GM18511 (cell line): ENCODE data around the gene ADAM15.

Experiments
- ATAC-seq: cut with Tn5 transposase; IDR thresholded peaks from one replicate; pipeline ENCODE4 v1.9.1; 2021; ENCODE audit warnings: mild to moderate bottlenecking, moderate library complexity; ENCODE audit not compliant: unreplicated experiment

Gene ADAM15

DNA sequence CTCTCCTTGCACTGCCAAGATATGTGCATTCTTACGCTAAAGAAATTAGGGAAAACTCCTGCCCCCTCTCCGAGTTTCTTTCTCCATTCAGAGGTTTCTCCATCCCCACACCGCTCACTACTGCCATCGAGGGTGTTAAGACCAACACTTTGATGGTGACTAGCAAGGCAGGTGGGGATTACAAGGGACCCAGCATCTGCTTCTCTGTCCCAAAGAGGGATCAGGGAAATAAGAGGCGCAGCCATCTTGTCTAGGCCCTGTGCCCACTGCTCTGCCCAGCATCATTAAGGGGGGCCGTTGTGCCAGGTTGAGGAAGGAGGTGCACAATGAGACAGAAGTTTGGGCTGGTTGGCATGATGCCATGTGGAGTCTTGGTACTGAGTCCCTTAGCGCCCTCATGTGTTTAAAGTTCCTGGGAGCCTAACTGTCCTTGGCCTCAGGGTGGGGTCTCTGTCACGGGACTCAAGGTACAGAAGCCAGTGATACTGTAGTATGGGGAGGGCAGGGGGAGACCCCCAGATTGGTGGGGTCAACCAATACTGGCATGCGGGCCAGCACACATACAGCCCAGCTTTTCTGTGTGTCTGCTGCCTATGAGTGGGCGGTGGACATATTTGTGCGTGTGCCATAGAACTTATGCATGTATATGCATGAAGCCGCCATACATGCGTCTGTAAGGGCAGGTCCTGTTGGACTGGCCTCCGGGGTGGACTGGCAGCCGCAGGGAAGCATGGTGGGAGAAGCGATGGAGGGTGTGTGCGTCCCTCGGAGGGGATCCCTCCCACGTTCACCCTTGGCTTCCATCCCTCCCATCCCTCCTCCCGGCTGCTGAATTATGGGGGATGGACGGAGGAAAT lies 33.0 kb downstream of the ADAM15 start:
- peak; percentile 2 for ATAC-seq

DNA sequence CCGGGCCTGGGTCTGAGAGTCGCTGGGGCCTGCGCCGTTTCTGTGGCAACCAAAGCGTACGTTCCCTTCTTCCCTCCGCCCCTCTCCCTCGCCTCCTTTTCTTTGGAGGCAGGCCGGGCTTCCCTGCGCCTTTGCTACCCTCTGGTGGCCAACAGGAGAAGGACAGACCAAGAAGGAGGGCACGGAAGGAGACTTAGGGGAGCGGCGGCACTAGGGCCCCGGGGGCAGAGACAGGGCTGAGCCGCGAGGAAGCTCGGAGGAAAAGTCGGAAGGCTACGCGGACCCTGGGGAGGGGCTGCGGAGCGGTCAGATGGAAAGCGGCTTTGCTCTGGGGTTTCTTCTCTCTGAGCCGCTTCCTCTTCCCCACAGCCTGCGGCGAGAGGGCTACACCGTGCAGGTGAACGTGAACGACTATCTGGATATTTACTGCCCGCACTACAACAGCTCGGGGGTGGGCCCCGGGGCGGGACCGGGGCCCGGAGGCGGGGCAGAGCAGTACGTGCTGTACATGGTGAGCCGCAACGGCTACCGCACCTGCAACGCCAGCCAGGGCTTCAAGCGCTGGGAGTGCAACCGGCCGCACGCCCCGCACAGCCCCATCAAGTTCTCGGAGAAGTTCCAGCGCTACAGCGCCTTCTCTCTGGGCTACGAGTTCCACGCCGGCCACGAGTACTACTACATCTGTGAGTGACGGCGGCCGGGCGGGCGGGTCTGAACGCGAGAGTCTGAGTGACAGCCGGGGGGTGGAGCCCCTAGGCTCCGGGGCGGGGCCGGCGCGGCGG lies 33.8 kb downstream of the ADAM15 start:
- ATAC-seq, result peak; percentile 77

DNA sequence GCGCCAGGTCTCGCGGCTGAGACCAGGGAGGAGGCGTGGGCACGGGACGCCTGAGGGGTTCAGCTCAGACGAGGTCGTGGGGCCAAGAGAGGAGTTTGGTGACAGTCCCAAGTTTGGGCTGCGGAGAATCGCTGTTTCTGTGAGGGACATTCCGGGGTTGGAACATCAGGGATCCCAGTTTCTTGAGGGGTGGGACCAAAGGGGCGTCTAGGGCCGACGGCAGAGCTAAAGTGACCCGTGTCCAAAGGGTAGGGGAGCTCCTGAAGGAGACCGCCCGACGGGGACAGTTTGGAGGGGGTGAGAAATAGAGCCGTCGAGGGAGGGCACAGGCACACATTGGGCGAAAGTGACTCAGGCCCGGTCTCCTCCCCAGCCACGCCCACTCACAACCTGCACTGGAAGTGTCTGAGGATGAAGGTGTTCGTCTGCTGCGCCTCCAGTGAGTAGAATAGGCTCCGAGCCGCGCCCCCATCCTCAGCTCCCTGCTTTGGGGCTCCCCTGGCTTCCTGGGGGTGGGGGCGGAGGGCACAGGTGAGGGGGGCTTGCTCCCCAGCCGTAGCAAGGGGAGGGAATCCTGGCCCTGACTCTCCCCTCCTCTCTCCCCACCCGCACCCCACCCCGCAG lies 34.5 kb downstream of the ADAM15 start:
- no peak for ATAC-seq

DNA sequence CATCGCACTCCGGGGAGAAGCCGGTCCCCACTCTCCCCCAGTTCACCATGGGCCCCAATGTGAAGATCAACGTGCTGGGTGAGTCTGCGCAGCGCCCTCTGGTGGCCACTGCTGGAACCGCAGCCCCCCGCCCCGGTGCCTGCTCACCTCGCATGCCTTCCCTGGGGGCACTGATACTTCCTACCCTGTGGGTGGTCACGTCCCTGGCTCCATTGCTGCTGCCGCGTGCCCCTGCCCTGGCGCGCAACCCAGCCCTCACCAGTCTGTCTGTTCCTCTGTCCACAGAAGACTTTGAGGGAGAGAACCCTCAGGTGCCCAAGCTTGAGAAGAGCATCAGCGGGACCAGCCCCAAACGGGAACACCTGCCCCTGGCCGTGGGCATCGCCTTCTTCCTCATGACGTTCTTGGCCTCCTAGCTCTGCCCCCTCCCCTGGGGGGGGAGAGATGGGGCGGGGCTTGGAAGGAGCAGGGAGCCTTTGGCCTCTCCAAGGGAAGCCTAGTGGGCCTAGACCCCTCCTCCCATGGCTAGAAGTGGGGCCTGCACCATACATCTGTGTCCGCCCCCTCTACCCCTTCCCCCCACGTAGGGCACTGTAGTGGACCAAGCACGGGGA lies 35.1 kb downstream of the ADAM15 start:
- no peak for ATAC-seq

DNA sequence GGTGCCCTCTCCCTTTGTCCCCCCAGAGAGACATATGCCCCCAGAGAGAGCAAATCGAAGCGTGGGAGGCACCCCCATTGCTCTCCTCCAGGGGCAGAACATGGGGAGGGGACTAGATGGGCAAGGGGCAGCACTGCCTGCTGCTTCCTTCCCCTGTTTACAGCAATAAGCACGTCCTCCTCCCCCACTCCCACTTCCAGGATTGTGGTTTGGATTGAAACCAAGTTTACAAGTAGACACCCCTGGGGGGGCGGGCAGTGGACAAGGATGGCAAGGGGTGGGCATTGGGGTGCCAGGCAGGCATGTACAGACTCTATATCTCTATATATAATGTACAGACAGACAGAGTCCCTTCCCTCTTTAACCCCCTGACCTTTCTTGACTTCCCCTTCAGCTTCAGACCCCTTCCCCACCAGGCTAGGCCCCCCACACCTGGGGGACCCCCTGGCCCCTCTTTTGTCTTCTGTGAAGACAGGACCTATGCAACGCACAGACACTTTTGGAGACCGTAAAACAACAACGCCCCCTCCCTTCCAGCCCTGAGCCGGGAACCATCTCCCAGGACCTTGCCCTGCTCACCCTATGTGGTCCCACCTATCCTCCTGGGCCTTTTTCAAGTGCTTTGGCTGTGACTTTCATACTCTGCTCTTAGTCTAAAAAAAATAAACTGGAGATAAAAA lies 35.9 kb downstream of the ADAM15 start:
- no peak for ATAC-seq

DNA sequence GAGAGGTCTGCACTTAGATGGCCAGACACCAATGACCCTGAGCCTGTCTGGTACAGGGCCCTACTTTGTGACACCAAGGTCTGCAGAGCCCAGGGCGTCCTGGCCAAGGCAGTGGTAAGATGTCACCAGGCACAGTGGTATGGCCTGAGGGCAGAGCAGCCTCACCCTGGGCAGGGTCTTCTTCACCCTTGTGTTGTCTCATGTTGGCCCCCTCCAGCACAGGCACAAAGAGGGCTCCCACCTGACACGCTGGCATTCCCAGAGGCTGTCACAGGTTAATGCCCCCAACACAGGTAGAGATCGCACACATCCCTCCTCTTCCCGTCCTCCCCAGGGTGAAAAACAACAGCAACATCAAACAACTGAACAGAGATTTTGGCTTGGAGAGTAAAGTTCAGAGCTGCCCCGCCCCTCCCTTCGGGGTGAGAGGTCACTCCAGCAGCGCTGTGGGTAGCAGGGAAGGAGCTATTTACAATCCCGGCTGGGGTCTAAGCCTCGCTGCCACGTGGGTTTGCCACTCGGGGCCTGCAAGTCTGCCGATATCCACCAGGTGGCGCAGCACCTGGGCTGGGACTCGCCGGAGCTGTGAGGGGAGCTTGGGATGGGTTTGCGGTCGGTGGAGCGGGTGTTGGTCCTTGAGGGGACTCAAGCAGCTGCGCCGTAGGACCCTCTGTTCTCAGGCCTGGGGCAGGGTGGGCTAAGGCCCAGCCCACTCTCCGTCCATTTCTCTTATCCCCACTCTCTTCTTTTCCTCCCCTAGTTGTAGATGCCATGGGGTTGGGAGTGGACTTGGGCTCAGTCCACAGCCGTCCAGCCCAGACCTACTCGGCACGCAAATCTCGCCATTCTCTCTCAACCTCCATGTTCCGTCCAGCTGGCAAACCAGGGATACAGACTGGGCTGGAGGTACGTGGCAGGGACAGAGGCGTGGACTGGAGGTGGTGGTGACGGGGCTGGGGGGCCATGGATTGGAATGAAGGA lies 40.2 kb downstream of the ADAM15 start:
- no peak for ATAC-seq

DNA sequence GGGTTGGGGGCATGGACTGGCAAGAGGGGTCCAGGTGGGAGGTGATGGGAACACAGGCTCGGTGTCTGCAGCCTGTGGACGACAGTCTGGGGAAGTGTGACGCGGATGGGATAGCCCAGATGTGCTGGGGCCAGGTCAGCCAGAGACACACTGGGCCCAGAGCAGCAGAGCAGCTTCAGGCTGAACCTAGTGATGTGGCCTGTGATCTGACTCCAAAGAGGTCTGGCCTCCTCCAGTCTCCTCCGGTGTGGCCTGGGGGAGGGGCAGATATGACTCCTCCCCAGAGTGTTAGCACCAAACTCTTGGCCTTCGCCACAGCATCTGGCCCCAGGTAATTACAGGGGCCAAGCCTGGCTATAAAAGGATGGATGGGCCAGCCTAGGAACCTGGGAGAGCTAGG lies 41.0 kb downstream of the ADAM15 start:
- ATAC-seq, result no peak

DNA sequence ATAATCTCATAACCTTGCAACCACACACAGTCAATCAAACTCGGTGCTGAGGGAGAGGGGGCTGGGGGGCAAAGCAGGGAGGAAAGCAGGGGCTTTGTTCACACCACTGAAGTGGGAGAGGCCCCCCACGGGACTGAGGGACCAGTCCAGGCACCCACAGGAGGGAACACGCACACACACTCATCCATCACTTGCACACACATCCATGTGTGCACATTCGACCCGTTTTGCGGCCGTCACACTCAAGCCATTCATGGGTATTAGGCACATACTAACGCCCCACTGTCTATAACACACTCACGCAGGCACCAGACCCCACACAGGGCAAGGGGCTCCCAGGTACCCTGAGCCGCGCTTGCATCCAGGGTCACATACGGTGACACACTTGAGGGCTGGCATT lies 41.5 kb downstream of the ADAM15 start:
- no peak for ATAC-seq

DNA sequence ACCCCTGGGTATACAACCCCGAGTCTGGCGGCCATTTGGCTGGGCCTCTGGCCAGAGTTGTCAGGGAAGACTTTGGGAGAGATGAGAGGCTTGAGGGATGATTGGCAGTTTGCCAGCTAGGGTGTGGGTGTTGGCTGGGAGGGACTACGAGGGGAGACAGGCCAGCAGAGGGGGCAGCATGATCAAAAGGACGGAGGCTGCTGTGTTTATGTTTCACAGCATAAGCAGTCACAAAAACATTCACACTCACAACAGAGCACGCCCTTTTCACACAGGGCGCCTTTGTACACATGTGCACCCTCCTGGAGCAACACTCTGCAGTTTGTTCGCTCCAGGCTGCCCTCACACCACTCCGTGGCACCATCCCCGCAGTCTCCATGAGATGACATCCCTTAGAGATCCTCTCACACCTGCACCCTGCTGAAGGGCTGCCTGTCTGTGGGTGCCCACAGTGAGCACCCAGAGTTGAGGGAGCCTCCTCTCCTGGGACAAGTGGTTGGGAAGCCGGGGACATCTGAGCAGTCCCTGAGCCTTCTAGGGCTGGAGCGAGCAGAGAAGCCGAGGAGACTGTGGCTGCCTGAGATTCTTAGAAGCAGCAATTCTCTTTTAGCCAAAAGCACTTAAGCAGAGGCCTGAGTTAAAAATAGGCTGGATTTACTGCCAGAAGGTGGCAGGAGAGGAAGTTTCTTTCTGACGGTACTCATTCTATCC lies 43.0 kb downstream of the ADAM15 start:
- ATAC-seq, result no peak

DNA sequence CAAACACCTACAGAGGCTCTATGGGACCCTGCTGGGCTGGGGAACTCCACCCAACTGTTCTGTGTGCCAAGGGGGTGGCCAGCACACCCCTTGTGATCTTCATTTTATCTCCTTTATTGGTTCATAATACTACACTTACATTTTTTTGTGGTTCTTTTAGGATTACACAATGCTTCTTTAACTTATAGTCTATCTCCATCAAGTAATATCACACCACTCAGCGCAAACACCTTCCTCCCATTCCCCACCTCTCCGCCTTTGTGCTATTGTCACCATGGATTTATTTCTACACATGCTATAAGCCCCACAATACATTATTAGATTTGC lies 43.5 kb downstream of the ADAM15 start:
- ATAC-seq, result no peak

DNA sequence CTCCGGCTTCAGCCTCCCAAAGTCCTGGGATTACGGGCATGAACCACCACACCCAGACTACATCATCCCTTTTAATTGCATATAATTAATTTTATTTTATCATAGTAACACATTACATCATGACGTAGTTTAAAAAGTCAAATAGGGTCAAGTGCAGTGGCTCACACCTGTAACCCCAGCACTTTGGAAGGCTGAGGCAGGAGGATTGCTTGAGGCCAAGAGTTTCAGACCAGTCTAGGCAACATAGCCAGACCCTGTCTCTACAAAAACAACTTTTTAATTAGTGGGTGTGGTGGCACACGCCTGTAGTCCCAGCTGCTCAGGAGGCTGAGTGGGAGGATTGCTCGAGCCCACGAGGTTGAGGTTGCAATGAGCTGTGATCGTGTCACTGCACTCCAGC lies 48.2 kb downstream of the ADAM15 start:
- no peak for ATAC-seq

DNA sequence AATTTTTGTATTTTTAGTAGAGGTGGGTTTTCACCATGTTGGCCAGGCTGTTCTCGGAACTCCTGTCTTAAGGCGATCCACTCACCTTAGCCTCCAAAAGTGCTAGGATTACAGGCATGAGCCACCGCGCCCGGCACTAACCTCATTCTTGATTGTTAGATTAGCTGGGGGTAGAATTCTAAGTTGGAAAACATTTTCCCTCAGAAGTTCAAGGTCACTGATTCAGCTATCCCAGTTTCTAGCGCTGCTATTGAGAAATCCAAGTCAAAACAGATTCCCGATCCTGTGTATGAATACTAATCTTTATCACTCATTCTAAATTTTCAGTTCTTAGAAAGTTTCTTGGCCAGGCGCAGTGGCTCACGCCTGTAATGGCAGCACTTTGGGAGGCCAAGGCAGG lies 52.2 kb downstream of the ADAM15 start:
- no peak for ATAC-seq

DNA sequence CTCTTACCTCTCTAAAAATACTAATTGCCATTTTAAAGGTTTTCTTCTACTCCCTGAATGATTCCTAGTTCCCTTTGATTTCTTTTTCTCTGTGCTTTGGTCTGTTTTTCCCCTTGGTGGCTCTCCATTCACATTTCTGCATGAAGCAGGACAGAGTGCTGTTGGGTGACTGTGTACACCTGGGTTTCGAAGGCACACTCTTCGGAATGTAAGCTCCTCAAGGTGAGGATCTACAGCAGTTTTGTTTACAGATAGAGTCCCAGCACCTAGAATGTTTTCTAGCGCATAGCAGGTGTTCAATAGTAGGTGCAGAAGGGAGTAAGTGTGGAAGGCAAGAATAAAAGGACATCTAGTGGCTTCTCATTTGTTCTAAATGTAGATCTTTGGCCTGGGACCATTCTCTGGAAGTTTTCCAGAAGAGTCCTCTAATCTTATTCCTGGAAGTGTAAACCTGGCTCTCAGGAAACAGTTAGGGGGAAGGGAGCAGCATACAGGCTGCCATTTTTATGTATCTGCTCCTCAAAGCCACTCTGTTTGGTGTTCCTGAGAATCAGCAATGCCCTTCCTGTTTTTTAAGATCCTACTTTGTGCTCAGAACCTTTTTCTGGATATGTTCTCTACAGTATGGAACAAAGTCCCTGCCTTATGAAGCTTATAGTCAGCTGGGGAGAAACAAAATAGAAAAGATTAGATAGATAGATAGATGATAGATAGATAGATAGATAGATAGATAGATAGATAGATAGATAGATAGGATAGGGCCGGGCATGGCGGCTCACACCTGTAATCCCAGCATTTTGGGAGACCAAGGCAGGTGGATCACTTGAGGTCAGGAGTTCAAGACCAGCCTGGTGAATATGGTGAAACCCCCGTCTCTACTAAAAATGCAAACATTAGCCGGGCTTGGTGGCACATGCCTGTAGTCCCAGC lies 53.8 kb downstream of the ADAM15 start:
- ATAC-seq, result no peak

DNA sequence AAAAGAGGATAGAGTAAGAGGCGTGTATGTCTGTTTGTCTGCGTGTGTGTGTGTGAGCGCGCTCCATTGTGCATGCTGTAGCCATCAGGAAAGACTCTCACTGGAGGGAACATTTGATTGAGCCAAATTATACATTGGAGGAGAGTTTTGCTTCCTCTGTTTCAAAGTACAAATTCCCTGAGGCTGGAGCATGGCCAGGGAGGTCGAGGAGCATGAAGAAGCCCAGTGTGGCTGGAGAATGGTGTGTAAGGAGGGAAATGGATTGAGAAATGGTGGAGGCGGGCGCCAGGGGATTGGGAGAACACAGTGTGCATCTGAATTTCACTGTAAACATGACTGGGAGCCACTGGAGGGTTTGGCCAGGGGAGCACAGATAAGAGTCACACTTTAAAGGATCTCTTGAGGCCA lies 54.5 kb downstream of the ADAM15 start:
- ATAC-seq, result no peak

DNA sequence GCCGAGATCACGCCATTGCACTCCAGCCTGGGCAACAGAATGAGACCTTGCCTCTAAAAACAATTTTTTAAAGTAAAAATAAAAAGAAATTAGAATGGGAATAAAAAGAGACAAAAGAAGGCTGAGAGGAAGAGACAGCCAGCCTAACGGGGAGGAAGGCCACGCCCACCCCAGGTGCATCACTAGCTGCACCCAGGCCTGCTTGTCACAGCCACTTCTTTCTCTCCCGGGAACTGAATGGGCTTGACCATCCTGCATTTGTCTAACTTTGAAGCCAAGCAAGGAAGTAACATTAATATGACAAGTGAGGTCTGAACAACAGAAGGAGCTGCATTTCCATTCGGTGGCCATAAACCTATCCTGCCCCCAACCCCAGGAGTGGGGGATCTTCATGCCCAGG lies 55.7 kb downstream of the ADAM15 start:
- ATAC-seq, result no peak

DNA sequence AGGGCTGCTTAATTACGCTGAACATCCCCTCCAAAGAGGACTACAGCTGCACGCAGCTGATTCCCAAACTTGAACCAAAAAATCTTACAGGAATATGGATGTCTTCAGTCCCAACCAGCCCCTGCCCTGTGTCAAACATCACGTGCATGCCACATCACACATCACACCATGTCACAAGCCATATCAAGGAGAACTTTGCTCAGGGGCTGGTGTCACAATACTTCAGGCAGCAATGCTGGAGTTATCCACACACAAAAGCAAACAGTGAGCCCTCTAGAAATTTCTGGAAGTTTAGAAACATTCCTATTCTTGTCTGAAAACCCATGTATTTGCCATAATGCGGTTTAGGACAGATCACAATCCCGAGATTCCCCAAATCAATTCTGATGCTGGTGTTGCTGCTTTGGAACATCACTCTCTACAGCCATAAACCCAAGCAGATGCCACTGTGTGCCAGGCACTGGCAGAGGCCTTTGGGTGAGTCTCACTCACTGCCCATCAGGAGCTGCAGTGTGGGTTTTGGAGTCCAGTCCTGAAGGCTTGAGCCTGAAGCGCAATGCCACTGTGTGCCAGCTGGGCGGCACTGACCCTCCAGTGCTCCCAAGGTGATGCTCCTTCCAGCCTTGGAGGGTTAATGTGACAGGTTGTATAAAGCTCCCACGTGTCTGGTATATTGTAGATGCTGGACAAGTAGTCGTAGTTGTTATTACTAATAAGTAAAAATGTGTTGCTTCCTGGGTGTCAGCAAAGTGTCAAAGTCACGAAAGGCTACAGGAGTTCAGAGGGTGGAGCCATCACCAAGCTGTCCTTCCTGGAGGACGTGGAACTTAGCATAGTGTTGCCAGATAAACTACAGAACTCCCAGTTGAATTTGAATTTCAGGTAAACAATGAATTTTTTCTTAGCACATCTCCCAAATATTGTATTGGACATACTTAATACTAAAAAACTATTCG lies 56.5 kb downstream of the ADAM15 start:
- ATAC-seq, result no peak

DNA sequence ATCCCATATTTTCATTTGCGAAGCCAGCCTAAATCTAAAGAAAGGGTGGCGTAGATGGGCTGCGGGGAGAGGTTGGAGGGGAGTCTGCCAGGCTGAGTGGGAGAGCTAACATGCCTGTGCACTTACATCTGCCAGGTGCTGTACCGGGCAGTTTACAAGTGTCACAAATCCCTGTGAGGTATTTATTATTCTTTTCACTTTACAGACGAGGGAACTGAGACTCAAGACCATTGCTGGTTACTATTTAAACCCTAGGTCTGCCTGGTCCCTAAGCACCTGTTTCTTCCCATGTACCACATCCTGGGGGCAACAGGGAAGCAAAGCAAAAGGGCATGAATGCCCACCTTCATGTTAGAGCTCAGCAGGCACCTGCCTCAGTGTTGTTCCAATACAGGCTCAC lies 57.2 kb downstream of the ADAM15 start:
- ATAC-seq, result no peak
